ENCODE measurements around the gene E4F1.
A peak's percentile ranks its signal among the peaks of the same experiment; 100 is the strongest.

The E4F1 gene, protein sequence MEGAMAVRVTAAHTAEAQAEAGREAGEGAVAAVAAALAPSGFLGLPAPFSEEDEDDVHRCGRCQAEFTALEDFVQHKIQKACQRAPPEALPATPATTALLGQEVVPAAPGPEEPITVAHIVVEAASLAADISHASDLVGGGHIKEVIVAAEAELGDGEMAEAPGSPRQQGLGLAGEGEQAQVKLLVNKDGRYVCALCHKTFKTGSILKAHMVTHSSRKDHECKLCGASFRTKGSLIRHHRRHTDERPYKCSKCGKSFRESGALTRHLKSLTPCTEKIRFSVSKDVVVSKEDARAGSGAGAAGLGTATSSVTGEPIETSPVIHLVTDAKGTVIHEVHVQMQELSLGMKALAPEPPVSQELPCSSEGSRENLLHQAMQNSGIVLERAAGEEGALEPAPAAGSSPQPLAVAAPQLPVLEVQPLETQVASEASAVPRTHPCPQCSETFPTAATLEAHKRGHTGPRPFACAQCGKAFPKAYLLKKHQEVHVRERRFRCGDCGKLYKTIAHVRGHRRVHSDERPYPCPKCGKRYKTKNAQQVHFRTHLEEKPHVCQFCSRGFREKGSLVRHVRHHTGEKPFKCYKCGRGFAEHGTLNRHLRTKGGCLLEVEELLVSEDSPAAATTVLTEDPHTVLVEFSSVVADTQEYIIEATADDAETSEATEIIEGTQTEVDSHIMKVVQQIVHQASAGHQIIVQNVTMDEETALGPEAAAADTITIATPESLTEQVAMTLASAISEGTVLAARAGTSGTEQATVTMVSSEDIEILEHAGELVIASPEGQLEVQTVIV

DNA sequence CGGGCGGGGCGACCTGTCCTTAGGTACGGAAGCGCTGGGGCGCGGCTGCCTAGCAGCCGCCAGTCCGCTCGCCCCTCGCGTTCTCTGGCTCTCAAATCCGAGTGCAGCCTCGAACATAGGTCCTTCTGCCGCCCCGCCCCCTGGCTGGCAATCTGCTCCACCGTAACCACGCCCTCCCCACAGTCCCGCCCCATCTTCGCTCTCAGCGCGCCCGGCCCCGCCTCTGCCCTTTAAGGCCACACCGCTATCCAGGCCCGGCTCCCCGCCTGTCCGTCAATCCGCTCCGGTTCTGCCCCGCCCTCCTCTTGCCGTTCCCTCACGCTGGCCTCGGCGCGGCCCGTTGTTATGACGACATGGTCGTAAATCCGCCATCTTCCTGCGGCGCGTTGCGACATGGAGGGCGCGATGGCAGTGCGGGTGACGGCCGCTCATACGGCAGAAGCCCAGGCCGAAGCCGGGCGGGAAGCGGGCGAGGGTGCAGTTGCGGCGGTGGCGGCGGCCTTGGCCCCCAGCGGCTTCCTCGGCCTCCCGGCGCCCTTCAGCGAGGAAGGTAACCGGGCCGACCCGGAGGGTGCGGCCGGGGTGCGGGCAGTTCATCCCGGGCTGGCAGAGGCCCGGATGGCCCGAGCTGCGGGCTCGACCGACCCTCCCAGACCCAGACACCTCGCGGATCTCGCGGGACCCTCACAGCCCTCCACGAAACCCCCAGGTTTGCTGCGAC is at the start of gene E4F1:
TSS of gene E4F1 (plus strand) at position 371 of the 721 bp plus-strand sequence. CDS start at position 394, 23 bp downstream.
- H3K27ac ChIP-seq: peak within 1 kb of the TSS; percentile 90
- DNase-seq (ENCODE audit: low spot score): peak; percentile 98
- TF ChIP-seq, protein P1, sequence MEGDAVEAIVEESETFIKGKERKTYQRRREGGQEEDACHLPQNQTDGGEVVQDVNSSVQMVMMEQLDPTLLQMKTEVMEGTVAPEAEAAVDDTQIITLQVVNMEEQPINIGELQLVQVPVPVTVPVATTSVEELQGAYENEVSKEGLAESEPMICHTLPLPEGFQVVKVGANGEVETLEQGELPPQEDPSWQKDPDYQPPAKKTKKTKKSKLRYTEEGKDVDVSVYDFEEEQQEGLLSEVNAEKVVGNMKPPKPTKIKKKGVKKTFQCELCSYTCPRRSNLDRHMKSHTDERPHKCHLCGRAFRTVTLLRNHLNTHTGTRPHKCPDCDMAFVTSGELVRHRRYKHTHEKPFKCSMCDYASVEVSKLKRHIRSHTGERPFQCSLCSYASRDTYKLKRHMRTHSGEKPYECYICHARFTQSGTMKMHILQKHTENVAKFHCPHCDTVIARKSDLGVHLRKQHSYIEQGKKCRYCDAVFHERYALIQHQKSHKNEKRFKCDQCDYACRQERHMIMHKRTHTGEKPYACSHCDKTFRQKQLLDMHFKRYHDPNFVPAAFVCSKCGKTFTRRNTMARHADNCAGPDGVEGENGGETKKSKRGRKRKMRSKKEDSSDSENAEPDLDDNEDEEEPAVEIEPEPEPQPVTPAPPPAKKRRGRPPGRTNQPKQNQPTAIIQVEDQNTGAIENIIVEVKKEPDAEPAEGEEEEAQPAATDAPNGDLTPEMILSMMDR (conservative IDR thresholded peaks at IDR 0.05; ENCODE audit: low read depth): no peak
- CTCF ChIA-PET: interaction anchor here (0.6 kb wide), 1 partner anchor 188 kb away, joined by 3 read pairs; no protein-coding TSS in a partner anchor
- POLR2A ChIA-PET (ENCODE audit: low non-redundant PET): no interaction called here

DNA sequence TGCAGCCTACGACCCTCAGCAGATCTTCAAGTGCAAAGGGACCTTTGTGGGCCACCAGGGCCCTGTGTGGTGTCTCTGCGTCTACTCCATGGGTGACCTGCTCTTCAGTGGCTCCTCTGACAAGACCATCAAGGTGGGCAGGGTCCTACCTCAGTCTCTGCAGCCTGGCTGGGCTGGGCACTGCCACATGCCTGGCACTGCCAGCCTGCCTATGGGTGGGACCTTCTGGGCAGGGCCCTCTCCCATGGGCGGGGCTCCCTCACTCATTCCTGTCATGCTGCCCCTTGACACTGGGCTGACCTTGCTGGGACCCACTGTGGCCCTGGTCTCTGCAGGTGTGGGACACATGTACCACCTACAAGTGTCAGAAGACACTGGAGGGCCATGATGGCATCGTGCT is 49.5 kb upstream of the E4F1 start:
- no peak for DNase-seq (ENCODE audit: low spot score)
- CTCF ChIA-PET: interaction anchor here (0.6 kb wide), 1 partner anchor 21 kb away, joined by 5 read pairs; no protein-coding TSS in a partner anchor
- TF ChIP-seq, protein P1 (conservative IDR thresholded peaks at IDR 0.05; ENCODE audit: low read depth): no peak
- H3K27ac ChIP-seq: peak overlapping the region; percentile 67
- POLR2A ChIA-PET (ENCODE audit: low non-redundant PET): no interaction called here

DNA sequence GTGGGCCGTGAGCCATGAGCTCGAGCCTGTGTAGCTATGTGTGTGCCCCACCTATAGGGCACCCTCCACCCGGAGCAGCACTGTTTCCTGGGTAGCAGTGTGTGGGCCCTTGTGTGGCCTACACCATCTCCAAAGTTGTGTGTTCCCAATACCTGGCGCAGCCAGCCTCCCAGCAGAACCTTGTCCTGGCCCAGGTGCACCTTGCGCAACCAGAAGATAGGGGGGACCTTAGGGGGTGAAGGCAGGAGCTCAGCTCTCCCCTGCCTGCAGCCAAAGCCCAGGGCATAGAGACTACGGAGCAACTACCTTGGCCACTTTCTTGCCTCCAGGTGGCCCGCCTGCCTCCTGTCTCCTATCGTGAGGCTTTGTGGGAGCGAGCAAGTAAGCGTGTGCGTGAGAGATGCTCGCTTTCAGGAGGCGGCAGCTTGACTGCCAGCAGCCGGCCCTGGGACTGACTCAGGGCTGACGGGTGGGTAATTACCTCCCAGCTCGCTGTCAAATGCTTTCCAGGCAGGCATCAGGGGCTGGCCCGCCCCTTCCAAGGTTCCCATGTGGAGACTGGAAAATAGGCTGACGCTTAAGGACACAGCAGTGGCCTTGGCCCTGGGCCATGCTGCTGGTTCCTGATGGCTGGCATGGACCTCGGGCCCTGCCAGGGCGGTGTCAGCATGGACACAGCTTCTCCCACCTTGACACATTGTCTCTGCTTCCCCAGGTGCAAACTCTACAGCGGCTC is 48.8 kb upstream of the E4F1 start:
- ChIA-PET POLR2A (ENCODE audit: low non-redundant PET) (interaction anchor here (0.6 kb wide), 2 partner anchors 13 to 19 kb away, joined by 3 read pairs; partner anchors contain the start of gene TRAF7), CTCF (interaction anchor here (0.6 kb wide), 2 partner anchors 10 to 20 kb away, joined by 3 to 5 read pairs; no protein-coding TSS in a partner anchor)
- DNase-seq (ENCODE audit: low spot score): no peak
- TF ChIP-seq, protein P1 (conservative IDR thresholded peaks at IDR 0.05; ENCODE audit: low read depth): no peak
- H3K27ac ChIP-seq: peak overlapping the region; percentile 67

DNA sequence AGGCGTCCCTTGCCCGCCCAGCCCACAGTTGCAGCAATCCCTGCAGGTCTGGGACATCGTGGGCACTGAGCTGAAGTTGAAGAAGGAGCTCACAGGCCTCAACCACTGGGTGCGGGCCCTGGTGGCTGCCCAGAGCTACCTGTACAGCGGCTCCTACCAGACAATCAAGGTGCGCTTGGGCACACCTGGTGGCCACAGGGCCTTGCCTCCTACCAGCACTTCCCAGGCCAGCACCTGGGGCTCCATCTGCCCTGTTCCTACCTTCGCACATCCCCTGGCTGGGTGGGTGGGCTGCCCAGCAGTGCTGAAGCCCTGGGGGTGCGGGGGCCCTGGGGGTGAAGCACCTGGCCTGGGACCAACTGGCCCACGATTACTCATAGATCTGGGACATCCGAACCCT is 47.9 kb upstream of the E4F1 start:
- no peak for DNase-seq (ENCODE audit: low spot score)
- TF ChIP-seq, protein P1 (conservative IDR thresholded peaks at IDR 0.05; ENCODE audit: low read depth): no peak
- ChIA-PET CTCF (interaction anchor here (0.5 kb wide), 1 partner anchor 303 kb away, joined by 5 read pairs; no protein-coding TSS in a partner anchor), POLR2A (ENCODE audit: low non-redundant PET) (no interaction called here)
- H3K27ac ChIP-seq: peak overlapping the region; percentile 67

DNA sequence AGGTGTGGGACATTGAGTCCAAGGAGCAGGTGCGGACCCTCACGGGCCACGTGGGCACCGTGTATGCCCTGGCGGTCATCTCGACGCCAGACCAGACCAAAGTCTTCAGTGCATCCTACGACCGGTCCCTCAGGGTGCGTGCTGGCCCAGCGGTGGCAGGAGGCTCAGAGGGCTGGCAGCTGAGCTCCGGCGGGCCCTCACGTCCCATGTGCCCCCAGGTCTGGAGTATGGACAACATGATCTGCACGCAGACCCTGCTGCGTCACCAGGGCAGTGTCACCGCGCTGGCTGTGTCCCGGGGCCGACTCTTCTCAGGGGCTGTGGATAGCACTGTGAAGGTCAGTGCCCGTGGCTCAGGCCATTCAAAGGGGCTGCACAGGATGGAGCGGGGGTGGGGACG is 47.3 kb upstream of the E4F1 start:
- CTCF ChIA-PET: interaction anchor here (0.5 to 1.4 kb wide), 4 partner anchors 13 to 303 kb away, joined by 3 to 5 read pairs (median 4); no protein-coding TSS in a partner anchor
- H3K27ac ChIP-seq: peak overlapping the region; percentile 67
- TF ChIP-seq, protein P1 (conservative IDR thresholded peaks at IDR 0.05; ENCODE audit: low read depth): no peak
- POLR2A ChIA-PET (ENCODE audit: low non-redundant PET): interaction anchor here (1.1 kb wide), 1 partner anchor 21 kb away, joined by 3 read pairs; no protein-coding TSS in a partner anchor
- no peak for DNase-seq (ENCODE audit: low spot score)
